ENCODE measurements around the gene TRMT44. TPM values are rescaled to one million over a fixed set of nuclear protein-coding genes. Genes with fewer than 3 reads are reported as not detected.

Gene TRMT44
- total and polyA plus RNA-seq, 12 donors = 6.0 to 26.2 (median 12.5) TPM

- H3K4me1 ChIP-seq (replicated peaks in 1 of 2) = no peaks in the 10 kb centered on the region
- H3K4me3 ChIP-seq = no peak overlapping the region
- H3K9me3 ChIP-seq (replicated peaks in 1 of 3) = no peaks in the 10 kb centered on the region
- intact Hi-C loops (cut with DNase I) = no loop called here
- no peak overlapping the region for H3K27ac ChIP-seq
- no peaks in the 10 kb centered on the region for H3K27me3 ChIP-seq
- DNase-seq = no peak
- peaks cover 0 to 43% of the 10 kb centered on the region in 2 donors for H3K36me3 ChIP-seq (replicated peaks in 1 of 2)
- WGBS, 4 donors = 80 to 86% (median 83%) methylated on average over 7 to 8 of the region's 8 CpGs
- TF ChIP-seq CTCF (IDR thresholded peaks at IDR 0.05) = no peak
- no peak for TF ChIP-seq POLR2A (IDR thresholded peaks at IDR 0.05)
These were observed 19.4 kb downstream of the TRMT44 start for GRCh38 chr4:8459867-8460445.

- H3K27me3 ChIP-seq = no peaks in the 10 kb centered on the region
- DNase-seq = no peak
- intact Hi-C loops (cut with DNase I) = no loop called here
- WGBS, 4 donors = 97% methylated on average over 6 of the region's 6 CpGs
- H3K4me3 ChIP-seq = no peak overlapping the region
- H3K27ac ChIP-seq = no peak overlapping the region
- H3K4me1 ChIP-seq (replicated peaks in 1 of 2) = no peaks in the 10 kb centered on the region
- TF ChIP-seq POLR2A (IDR thresholded peaks at IDR 0.05) (no peak), CTCF (IDR thresholded peaks at IDR 0.05) (no peak)
- H3K36me3 ChIP-seq (replicated peaks in 1 of 2) = peaks cover 0 to 48% of the 10 kb centered on the region in 2 donors
- H3K9me3 ChIP-seq (replicated peaks in 1 of 3) = no peaks in the 10 kb centered on the region
These were observed 20.5 kb downstream of the TRMT44 start for GRCh38 chr4:8461086-8461485.

GRCh38 chr4:8461616-8462015 is 21.0 kb downstream of the TRMT44 start:
- no peaks in the 10 kb centered on the region for H3K4me1 ChIP-seq (replicated peaks in 1 of 2)
- H3K36me3 ChIP-seq (replicated peaks in 1 of 2) = peaks cover 0 to 53% of the 10 kb centered on the region in 2 donors
- WGBS, 4 donors = 92 to 97% (median 95%) methylated on average over 6 of the region's 6 CpGs
- DNase-seq = no peak
- TF ChIP-seq POLR2A (IDR thresholded peaks at IDR 0.05) = no peak
- no peak for TF ChIP-seq CTCF (IDR thresholded peaks at IDR 0.05)
- H3K9me3 ChIP-seq (replicated peaks in 1 of 3) = no peaks in the 10 kb centered on the region
- intact Hi-C loops (cut with DNase I) = no loop called here
- H3K27ac ChIP-seq = no peak overlapping the region
- no peak overlapping the region for H3K4me3 ChIP-seq
- H3K27me3 ChIP-seq = no peaks in the 10 kb centered on the region

GRCh38 chr4:8463811-8464210 is 23.2 kb downstream of the TRMT44 start:
- Histone ChIP-seq H3K27ac (no peak overlapping the region), H3K27me3 (no peaks in the 10 kb centered on the region), H3K9me3 (replicated peaks in 1 of 3) (no peaks in the 10 kb centered on the region), H3K36me3 (replicated peaks in 1 of 2) (peaks cover 0 to 48% of the 10 kb centered on the region in 2 donors), H3K4me1 (replicated peaks in 1 of 2) (no peaks in the 10 kb centered on the region), H3K4me3 (no peak overlapping the region)
- WGBS, 4 donors = 93 to 96% (median 95%) methylated on average over 9 of the region's 9 CpGs
- intact Hi-C loops (cut with DNase I) = no loop called here
- no peak for DNase-seq
- TF ChIP-seq CTCF (IDR thresholded peaks at IDR 0.05) (no peak), POLR2A (IDR thresholded peaks at IDR 0.05) (no peak)

Measured in adrenal gland (tissue), 12 donors.